Right lobe of liver (tissue), 6 donors: ENCODE results near the gene DIS3L2. TPM values are rescaled to one million over a fixed set of nuclear protein-coding genes. Genes with fewer than 3 reads are reported as not detected.

Source experiments
- ATAC-seq, 4 donors: fragments of 200-7000 bp; cut with Tn5 transposase; one replicate each; pipeline ENCODE4 v1.9.1; 2020; ENCODE audit warnings: mild to moderate bottlenecking in 4 of 4, moderate library complexity in 4 of 4
- DNase-seq, 3 donors: peaks; one replicate each; pipeline ENCODE4 v3.0.0-alpha.2; 2020
- H3K27ac ChIP-seq, 3 donors: fragments of 200-600 bp; one replicate each; pipeline ENCODE4 v1.8.0; 2022
- H3K27me3 ChIP-seq, 2 donors: fragments of 200-600 bp; one replicate each; pipeline ENCODE4 v1.8.0; 2022
- H3K36me3 ChIP-seq, 4 donors: fragments of 200-600 bp; sonication (generic) in 1 of 4; one replicate each; pipeline versions ENCODE4 v1.5.1 to v1.8.0; 2017 to 2022; ENCODE audit warnings: control low read depth in 1 of 4
- H3K4me1 ChIP-seq, 4 donors: fragments of 200-600 bp; sonication (generic) in 1 of 4; one replicate each; pipeline versions ENCODE4 v1.5.1 to v1.8.0; 2017 to 2022; ENCODE audit warnings: control low read depth in 1 of 4
- H3K4me3 ChIP-seq, 3 donors: fragments of 200-600 bp; one replicate each; pipeline ENCODE4 v1.8.0; 2022
- H3K9me3 ChIP-seq, 4 donors: fragments of 200-600 bp; sonication (generic) in 1 of 4; one replicate each; pipeline versions ENCODE4 v1.5.1 to v1.8.0; 2017 to 2022; ENCODE audit warnings: control low read depth in 1 of 4
- POLR2A ChIP-seq: fragments of 450-650 bp; IDR thresholded peaks from one replicate; pipeline ENCODE4 v1.6.1; 2017; ENCODE audit warnings: antibody characterized with exemption, mild to moderate bottlenecking
- WGBS: methylation state at CpG from one replicate; pipeline ENCODE4 v1.1.6; 2018; ENCODE audit warnings: low coverage, low lambda C conversion rate; ENCODE audit not compliant: insufficient coverage; ENCODE audit errors: missing lambda C conversion rate; 5-methylcytosine and 5-hydroxymethylcytosine counted together
- intact Hi-C, 2 donors: fragments of 100-400 bp; cut with DNase I; formaldehyde crosslinking; loops; one replicate each; pipeline versions ENCODE4 v1.11.2 to v1.14.1; 2022
- long read RNA-seq: library from polyadenylated mRNA; unstranded; transcript quantifications from one replicate; pipeline ENCODE4 v2.0.0, GENCODE V29; 2019
- total RNA-seq, 6 experiments: library from RNA; depleted of rRNA in 2 of 6; stranded (reverse); fragments of >200 nt in 2 of 6; fragmentation: NEBNext Ultra II Directional in 3 of 6; extraction: Animal tissue kit (Norgen Biotek cat#: 25700) in 3 of 6; gene quantifications; one replicate each; pipeline versions ENCODE4 v1.1.0 to v1.2.4, GENCODE V29; 2016 to 2023
- TF ChIP-seq, protein P1 (sequence below), 4 donors: fragments of 200-600 bp in 3 of 4; fragments of 450-650 bp in 1 of 4; IDR thresholded peaks; one replicate each; pipeline versions ENCODE4 v1.5.1 to v1.8.0; 2016 to 2022; ENCODE audit warnings: antibody characterized with exemption in 4 of 4, mild to moderate bottlenecking in 2 of 4
- donor health status: DM: no; HTN: yes; CAD: no.
- donor health status: DM: no; HTN: no; CAD: no.
- donor health status: DM: no; HTN: no; CAD: no.
- donor health status: DM: no; HTN: yes; CAD: no.
- donor health status: DM: no; HTN: yes; CAD: no.

Gene DIS3L2, protein sequence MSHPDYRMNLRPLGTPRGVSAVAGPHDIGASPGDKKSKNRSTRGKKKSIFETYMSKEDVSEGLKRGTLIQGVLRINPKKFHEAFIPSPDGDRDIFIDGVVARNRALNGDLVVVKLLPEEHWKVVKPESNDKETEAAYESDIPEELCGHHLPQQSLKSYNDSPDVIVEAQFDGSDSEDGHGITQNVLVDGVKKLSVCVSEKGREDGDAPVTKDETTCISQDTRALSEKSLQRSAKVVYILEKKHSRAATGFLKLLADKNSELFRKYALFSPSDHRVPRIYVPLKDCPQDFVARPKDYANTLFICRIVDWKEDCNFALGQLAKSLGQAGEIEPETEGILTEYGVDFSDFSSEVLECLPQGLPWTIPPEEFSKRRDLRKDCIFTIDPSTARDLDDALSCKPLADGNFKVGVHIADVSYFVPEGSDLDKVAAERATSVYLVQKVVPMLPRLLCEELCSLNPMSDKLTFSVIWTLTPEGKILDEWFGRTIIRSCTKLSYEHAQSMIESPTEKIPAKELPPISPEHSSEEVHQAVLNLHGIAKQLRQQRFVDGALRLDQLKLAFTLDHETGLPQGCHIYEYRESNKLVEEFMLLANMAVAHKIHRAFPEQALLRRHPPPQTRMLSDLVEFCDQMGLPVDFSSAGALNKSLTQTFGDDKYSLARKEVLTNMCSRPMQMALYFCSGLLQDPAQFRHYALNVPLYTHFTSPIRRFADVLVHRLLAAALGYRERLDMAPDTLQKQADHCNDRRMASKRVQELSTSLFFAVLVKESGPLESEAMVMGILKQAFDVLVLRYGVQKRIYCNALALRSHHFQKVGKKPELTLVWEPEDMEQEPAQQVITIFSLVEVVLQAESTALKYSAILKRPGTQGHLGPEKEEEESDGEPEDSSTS
- 10 to 100 TPM in 5 of 6 experiments, 1 to 10 TPM in 1; 8.1 to 22.3 (median 16.7) TPM for total RNA-seq
- long read RNA-seq, partial matches to known transcripts: 0 of 2 reads
- long read RNA-seq, other reads (novel, unspliced or antisense): 2 of 2 reads

DNA sequence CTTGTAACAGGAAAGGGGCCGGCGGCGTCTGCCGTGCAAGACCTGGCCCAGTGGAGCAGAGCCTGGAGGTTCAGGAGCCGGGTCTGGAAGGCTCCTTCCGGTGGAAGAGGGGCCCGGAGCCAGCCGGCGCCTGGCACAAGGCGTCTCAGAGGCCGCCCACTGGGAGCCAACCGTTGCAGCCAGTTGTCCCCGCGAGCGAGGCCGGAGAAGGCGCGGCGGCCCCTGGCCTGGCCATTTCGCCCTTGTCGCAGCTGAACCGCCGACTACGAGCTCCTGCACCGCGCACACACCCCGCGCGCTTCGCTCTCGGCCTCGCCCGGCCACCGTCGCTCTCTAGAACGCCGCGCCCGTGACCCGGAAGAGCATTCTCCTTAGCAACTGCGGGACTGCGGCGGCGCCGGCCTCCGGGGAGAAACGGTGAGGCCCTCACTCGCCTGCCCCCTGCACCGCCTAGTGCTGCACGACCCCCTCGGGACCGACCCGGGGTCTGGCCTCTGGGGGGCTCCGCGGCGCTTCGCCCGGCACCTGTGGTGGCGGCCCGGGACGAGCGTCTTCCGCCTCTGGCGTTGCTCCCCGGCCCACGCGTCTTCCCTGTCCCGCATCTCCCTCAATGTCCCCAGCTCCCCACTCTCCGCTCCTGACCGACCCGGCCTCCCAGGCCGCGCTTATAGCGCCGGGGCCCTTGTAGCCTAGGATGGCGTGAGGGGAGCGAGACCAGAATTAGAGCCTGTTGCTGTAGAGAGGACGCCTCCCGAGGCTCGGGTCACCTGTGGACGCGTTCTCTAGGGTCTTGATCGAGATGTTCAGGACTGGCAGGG, at the start of gene DIS3L2:
Gene DIS3L2 (plus strand): TSS at position 365 of the 818 bp plus-strand sequence. CDS start 53,215 bp downstream, outside the sequence.
- H3K9me3 ChIP-seq: no peaks in the 10 kb centered on the region
- 0% methylated on average over 3 of the region's 83 CpGs for WGBS
- H3K36me3 ChIP-seq: no peaks in the 10 kb centered on the region
- peaks cover 0 to 8% (median 0%) of the 10 kb centered on the region in 4 donors for H3K4me1 ChIP-seq
- peak; percentile 96 to 98 (median 97) for ATAC-seq
- DNase-seq: peak; percentile 83 to 87 (median 86)
- H3K4me3 ChIP-seq: peak within 1 kb of the TSS; percentile 89 to 97 (median 93)
- H3K27me3 ChIP-seq: no peaks in the 10 kb centered on the region
- intact Hi-C loops: no loop called here
- peak within 1 kb of the TSS; percentile 47 to 79 (median 54) for H3K27ac ChIP-seq
- TF ChIP-seq POLR2A: peak; percentile 48
- TF ChIP-seq, protein P1, sequence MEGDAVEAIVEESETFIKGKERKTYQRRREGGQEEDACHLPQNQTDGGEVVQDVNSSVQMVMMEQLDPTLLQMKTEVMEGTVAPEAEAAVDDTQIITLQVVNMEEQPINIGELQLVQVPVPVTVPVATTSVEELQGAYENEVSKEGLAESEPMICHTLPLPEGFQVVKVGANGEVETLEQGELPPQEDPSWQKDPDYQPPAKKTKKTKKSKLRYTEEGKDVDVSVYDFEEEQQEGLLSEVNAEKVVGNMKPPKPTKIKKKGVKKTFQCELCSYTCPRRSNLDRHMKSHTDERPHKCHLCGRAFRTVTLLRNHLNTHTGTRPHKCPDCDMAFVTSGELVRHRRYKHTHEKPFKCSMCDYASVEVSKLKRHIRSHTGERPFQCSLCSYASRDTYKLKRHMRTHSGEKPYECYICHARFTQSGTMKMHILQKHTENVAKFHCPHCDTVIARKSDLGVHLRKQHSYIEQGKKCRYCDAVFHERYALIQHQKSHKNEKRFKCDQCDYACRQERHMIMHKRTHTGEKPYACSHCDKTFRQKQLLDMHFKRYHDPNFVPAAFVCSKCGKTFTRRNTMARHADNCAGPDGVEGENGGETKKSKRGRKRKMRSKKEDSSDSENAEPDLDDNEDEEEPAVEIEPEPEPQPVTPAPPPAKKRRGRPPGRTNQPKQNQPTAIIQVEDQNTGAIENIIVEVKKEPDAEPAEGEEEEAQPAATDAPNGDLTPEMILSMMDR (IDR thresholded peaks at IDR 0.05): no peak

DNA sequence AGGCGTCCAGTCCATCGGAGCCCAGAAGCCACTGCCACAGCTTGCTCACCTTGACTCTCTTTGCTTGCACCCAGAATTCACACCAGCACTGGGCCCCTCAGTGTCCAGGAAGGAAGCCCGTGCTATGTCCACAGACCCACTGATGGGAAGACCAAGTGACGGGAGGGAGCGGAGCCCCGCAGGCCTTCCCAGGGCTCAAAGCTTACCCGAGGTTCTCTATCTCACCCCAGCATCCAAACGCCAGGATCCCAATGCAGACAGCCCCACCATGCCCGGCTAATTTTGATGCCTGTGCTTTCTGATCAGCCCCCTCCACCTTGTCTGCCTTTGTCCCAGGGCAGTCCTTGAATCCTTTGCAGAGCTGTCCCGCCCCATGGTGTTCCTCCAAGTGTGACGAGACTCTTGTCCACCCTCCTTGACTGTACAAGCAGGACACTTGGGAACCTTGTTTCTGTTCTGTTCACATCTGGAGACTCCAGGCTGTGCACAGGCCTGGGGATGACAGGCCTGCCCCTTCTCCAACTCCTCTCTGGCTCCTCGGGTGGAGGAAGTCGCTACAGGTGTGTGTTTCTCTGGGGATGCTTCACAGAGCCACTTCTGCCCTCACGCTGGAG, 47.3 kb upstream of the DIS3L2 start:
- no peak overlapping the region for H3K27ac ChIP-seq
- intact Hi-C loops: no loop called here
- H3K27me3 ChIP-seq: no peaks in the 10 kb centered on the region
- WGBS: 67% methylated on average over 3 of the region's 14 CpGs
- H3K36me3 ChIP-seq: no peaks in the 10 kb centered on the region
- no peaks in the 10 kb centered on the region for H3K9me3 ChIP-seq
- no peaks in the 10 kb centered on the region for H3K4me1 ChIP-seq
- H3K4me3 ChIP-seq: no peak overlapping the region
- ATAC-seq (no peak), DNase-seq (peak in 2 of 3 donors; percentile 2 to 30)
- no peak for TF ChIP-seq POLR2A
- TF ChIP-seq, protein P1 (IDR thresholded peaks at IDR 0.05): no peak

DNA sequence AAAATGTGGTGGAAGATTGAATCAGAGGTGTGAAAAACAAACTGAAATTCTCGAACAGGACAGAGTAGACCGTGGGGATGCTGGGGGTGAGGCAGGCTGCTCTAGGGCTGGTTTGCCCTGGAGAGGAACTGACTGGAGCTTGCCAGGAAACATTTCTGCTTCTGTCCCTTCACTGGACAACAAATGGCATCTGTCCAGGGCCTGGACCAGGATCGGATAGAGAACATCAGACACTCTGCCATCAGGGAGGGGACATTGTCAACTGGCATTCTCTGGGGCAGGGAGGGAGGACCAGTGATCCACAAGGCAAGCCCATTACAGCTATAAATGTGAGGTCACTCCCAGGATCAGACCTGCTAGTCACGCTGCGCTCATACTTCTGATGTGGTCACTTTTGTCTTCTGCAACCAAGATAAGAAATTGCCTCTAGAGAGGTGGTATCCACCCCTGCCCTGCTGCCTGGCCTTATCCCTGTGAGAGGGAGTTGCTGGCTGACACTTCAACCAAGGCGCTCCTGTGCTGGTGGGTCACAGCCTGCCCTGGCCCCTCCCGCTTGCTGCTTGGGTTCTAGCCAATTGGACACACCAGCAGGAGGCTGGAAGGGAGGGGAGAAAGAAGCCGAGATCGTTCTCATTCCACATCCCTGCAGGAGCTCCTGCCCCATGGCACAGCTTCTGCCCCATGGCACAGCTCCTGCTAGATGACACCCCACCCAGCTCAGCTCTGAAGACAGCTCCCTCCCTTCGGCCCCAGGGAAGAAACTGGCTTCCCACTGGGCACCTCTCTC, 44.0 kb upstream of the DIS3L2 start:
- Histone ChIP-seq H3K27ac (no peak overlapping the region), H3K4me3 (no peak overlapping the region), H3K4me1 (no peaks in the 10 kb centered on the region), H3K27me3 (no peaks in the 10 kb centered on the region), H3K9me3 (no peaks in the 10 kb centered on the region), H3K36me3 (no peaks in the 10 kb centered on the region)
- intact Hi-C loops: loop anchor here in 1 of 2 donors (5.0 kb wide), 1 partner anchor 410 kb away; no protein-coding TSS in a partner anchor
- WGBS: 34% methylated on average over 3 of the region's 10 CpGs
- ATAC-seq: peak in 1 of 4 donors; percentile 23
- no peak for TF ChIP-seq POLR2A
- TF ChIP-seq, protein P1 (IDR thresholded peaks at IDR 0.05): no peak
- DNase-seq: peak in 1 of 3 donors; percentile 41
